Esophagus squamous epithelium (tissue), 5 donors: Measurements from ENCODE around the gene DDX19B. TPM values are rescaled to one million over a fixed set of nuclear protein-coding genes. Genes with fewer than 3 reads are reported as not detected.

Source experiments
- DNase-seq: peaks from one replicate; lab custom pipeline; 2025; lab: John Stamatoyannopoulos, UW
- H3K27ac ChIP-seq, 4 donors: fragments of 200-600 bp; sonication (generic); one replicate each; pipeline ENCODE4 v1.5.1; 2016 to 2019; ENCODE audit warnings: mild to moderate bottlenecking in 1 of 4
- H3K27me3 ChIP-seq, 4 donors: fragments of 200-600 bp; sonication (generic); 1 replicate in 3 of 4; 2 replicates in 1 of 4; pipeline versions ENCODE4 v1.5.1 to v1.6.0; 2017 to 2021; ENCODE audit warnings: antibody characterized with exemption in 1 of 4
- H3K36me3 ChIP-seq, 3 donors: fragments of 200-600 bp; sonication (generic); one replicate each; pipeline ENCODE4 v1.5.1; 2016 to 2019
- H3K4me1 ChIP-seq, 3 donors: fragments of 200-600 bp; sonication (generic); one replicate each; pipeline ENCODE4 v1.5.1; 2017 to 2019
- H3K4me3 ChIP-seq, 4 donors: fragments of 200-600 bp; sonication (generic); 1 replicate in 3 of 4; 2 replicates in 1 of 4; pipeline ENCODE4 v1.5.1; 2016 to 2019; ENCODE audit warnings: mild to moderate bottlenecking in 2 of 4, moderate library complexity in 1 of 4
- H3K9me3 ChIP-seq, 3 donors: fragments of 200-600 bp; sonication (generic); one replicate each; pipeline ENCODE4 v1.5.1; 2016 to 2019
- POLR2A ChIP-seq, 4 donors: fragments of 450-650 bp; IDR thresholded peaks; one replicate each; pipeline ENCODE4 v1.6.1; 2017; ENCODE audit warnings: antibody characterized with exemption in 4 of 4, mild to moderate bottlenecking in 4 of 4, moderate library complexity in 3 of 4
- WGBS, 2 donors: methylation state at CpG; one replicate each; pipeline ENCODE4 v1.1.5; 2018; 5-methylcytosine and 5-hydroxymethylcytosine counted together
- intact Hi-C: fragments of 100-400 bp; cut with DNase I; formaldehyde crosslinking; loops from one replicate; pipeline ENCODE4 v1.15.0; 2022
- total RNA-seq, 4 donors: library from RNA; depleted of rRNA; stranded (reverse); fragments of >200 nt; gene quantifications; one replicate each; pipeline ENCODE4 v1.1.0, GENCODE V29; 2016
- TF ChIP-seq, protein P1 (sequence below), 6 experiments: fragments of 450-650 bp in 4 of 6; fragments of 200-600 bp in 2 of 6; sonication (generic) in 2 of 6; IDR thresholded peaks; one replicate each; pipeline ENCODE4 v1.5.1; 2016 to 2019; ENCODE audit warnings: antibody characterized with exemption in 6 of 6, mild to moderate bottlenecking in 4 of 6, moderate library complexity in 4 of 6
- donor health status: DM: yes; HTN: yes; CAD: no.

DDX19B gene
- total RNA-seq, 4 donors from 2014 or later, result 15.5 to 35.3 (median 24.3) TPM

DNA sequence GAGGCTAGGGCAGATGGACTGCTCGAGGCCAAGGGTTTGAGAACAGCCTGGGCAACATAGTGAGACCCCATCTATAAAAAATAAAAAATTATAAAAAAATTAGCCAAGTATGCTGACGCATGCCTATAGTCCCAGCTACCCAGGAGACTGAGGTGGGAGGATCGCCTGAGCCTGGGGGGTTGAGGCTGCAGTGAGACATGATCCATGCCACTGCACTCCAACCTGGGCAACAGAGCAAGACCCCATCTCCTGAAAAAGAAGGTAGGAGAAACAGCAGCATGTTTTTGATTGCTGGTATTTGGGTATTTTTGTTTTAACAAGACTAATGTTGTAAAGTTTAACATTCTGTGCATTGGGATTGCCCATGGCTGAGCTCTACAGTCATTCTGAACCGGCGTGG lies 38.8 kb downstream of the DDX19B start:
- no peak for DNase-seq
- intact Hi-C loops, result no loop called here
- no peak for TF ChIP-seq POLR2A (IDR thresholded peaks at IDR 0.05)
- TF ChIP-seq, protein P1, sequence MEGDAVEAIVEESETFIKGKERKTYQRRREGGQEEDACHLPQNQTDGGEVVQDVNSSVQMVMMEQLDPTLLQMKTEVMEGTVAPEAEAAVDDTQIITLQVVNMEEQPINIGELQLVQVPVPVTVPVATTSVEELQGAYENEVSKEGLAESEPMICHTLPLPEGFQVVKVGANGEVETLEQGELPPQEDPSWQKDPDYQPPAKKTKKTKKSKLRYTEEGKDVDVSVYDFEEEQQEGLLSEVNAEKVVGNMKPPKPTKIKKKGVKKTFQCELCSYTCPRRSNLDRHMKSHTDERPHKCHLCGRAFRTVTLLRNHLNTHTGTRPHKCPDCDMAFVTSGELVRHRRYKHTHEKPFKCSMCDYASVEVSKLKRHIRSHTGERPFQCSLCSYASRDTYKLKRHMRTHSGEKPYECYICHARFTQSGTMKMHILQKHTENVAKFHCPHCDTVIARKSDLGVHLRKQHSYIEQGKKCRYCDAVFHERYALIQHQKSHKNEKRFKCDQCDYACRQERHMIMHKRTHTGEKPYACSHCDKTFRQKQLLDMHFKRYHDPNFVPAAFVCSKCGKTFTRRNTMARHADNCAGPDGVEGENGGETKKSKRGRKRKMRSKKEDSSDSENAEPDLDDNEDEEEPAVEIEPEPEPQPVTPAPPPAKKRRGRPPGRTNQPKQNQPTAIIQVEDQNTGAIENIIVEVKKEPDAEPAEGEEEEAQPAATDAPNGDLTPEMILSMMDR (IDR thresholded peaks at IDR 0.05), result no peak
- Histone ChIP-seq H3K27ac (no peak overlapping the region), H3K4me1 (no peaks in the 10 kb centered on the region), H3K4me3 (no peak overlapping the region), H3K27me3 (no peaks in the 10 kb centered on the region), H3K9me3 (no peaks in the 10 kb centered on the region), H3K36me3 (peaks cover 5 to 42% (median 6%) of the 10 kb centered on the region in 3 donors)
- 97% methylated on average over 5 of the region's 5 CpGs for WGBS, 2 donors

DNA sequence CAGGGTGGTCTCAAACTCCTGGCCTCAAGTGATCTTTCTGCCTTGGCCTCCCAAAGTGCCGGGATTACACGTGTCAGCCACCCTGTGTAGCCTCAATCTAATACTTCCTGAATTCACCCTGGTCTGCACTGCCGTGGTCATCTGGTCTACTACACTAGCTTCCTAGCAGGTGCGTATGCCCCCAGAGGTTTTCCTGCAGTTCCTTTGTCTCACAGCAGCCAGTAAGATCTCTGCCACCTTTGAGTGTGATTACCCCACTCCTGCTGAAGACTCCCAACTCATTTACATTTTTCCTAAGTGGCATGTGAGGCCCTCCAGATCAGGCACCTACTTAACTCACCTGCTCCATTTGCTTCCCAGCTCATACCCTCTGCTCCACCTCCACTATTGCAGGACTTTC lies 42.6 kb downstream of the DDX19B start:
- H3K9me3 ChIP-seq, result no peaks in the 10 kb centered on the region
- intact Hi-C loops, result no loop called here
- TF ChIP-seq POLR2A (IDR thresholded peaks at IDR 0.05), result no peak
- TF ChIP-seq, protein P1 (IDR thresholded peaks at IDR 0.05), result no peak
- no peak overlapping the region for H3K27ac ChIP-seq
- no peak overlapping the region for H3K4me3 ChIP-seq
- 78 to 85% methylated on average over 4 of the region's 4 CpGs for WGBS, 2 donors
- peaks cover 0 to 7% (median 5%) of the 10 kb centered on the region in 3 donors for H3K4me1 ChIP-seq
- no peaks in the 10 kb centered on the region for H3K27me3 ChIP-seq
- H3K36me3 ChIP-seq, result peaks cover 0 to 6% (median 1%) of the 10 kb centered on the region in 3 donors
- no peak for DNase-seq

DNA sequence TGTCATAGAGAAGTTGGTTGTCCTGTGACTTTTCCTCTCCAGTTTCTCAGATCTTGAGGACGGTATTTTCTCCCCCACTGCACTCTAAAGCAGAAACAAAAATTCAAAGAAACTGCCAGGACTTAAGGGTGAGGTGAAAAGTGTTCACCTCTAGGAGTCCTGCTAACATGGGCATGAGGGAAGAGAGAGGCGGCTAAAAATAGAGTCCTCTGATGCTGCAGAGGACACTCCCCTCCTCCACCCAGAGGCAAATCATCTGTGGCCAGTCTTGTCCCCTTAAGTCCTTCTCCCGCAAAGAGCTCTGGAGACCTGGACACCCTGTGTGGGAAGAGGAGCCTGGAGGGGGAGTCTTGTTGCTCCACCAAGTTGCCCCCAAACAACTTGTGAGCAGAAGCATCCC lies 43.0 kb downstream of the DDX19B start:
- peaks cover 0 to 3% (median 0%) of the 10 kb centered on the region in 3 donors for H3K36me3 ChIP-seq
- DNase-seq, result no peak
- intact Hi-C loops, result no loop called here
- TF ChIP-seq, protein P1 (IDR thresholded peaks at IDR 0.05), result no peak
- TF ChIP-seq POLR2A (IDR thresholded peaks at IDR 0.05), result no peak
- peaks cover 1 to 7% (median 5%) of the 10 kb centered on the region in 3 donors for H3K4me1 ChIP-seq
- H3K27me3 ChIP-seq, result no peaks in the 10 kb centered on the region
- H3K9me3 ChIP-seq, result no peaks in the 10 kb centered on the region
- WGBS, 2 donors, result 73 to 75% methylated on average over 3 of the region's 3 CpGs
- H3K27ac ChIP-seq, result no peak overlapping the region
- no peak overlapping the region for H3K4me3 ChIP-seq

DNA sequence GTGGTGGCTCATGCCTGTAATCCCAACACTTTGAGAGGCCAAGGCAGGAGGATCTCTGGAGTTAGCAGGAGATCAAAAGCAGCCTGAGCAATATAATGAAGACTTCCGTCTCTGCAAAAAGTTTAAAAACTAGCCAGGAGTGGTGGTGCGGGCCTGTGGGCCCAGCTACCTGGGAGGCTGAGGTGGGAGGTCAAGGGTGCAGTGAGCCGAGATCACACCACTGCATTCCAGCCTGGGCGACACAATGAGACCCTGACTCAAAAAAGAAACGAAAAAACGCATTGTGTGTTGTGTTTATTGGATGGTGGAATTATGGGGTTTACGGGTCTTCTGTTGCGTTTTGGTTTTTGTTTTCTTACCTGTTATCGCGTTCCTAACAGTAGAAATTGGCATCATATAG lies 46.9 kb downstream of the DDX19B start:
- DNase-seq, result no peak
- H3K4me1 ChIP-seq, result peaks cover 14 to 31% (median 15%) of the 10 kb centered on the region in 3 donors
- 87% methylated on average over 10 of the region's 10 CpGs for WGBS, 2 donors
- intact Hi-C loops, result no loop called here
- no peaks in the 10 kb centered on the region for H3K27me3 ChIP-seq
- H3K27ac ChIP-seq, result peak overlapping the region; percentile 91 to 96 (median 95)
- H3K36me3 ChIP-seq, result peaks cover 0 to 18% (median under 1%) of the 10 kb centered on the region in 3 donors
- TF ChIP-seq, protein P1 (IDR thresholded peaks at IDR 0.05), result no peak
- TF ChIP-seq POLR2A (IDR thresholded peaks at IDR 0.05), result no peak
- peak overlapping the region; percentile 72 to 92 (median 78) for H3K4me3 ChIP-seq
- H3K9me3 ChIP-seq, result no peaks in the 10 kb centered on the region

DNA sequence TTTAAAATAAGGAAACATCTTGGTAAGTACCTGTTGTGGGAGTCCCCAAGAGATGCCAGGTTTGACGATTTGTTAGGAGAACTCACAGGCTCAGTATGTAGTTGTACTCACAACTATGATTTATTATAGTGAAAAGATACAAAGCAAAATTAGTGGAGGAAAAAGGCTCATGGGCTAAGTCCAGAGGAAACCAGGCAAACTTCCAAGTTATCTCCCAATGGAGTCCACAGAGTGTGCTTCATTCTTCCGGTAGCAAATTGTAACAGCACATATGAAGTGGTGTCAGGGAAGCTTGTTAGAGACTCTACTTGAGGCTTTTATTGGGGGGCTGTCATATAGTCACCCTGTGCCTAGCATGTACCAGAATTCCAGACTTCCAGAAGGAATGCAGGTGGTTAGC lies 50.0 kb downstream of the DDX19B start:
- 59 to 64% methylated on average over 2 of the region's 2 CpGs for WGBS, 2 donors
- DNase-seq, result no peak

More for the DNA sequence above, 50.0 kb downstream of the DDX19B start:
- no peak for TF ChIP-seq POLR2A (IDR thresholded peaks at IDR 0.05)
- TF ChIP-seq, protein P1 (IDR thresholded peaks at IDR 0.05), result no peak
- Histone ChIP-seq H3K4me3 (no peak overlapping the region), H3K27me3 (no peaks in the 10 kb centered on the region), H3K27ac (no peak overlapping the region), H3K36me3 (peaks cover 6 to 49% (median 10%) of the 10 kb centered on the region in 3 donors), H3K4me1 (peaks cover 14 to 31% (median 15%) of the 10 kb centered on the region in 3 donors), H3K9me3 (no peaks in the 10 kb centered on the region)
- intact Hi-C loops, result no loop called here
